Stimulated activated naive B cell treated with anti-CD40 and anti-IgM and Interleukin-4, amounts not matched to agents 10 μg/mL and 1 μg/mL and 100 μg/mL, for 72 hours (primary cell): Measurements from ENCODE around the gene CNBD2.
"Not testable (repeated sequence)": the region's sequence is repeated elsewhere in the genome, so short reads cannot be mapped to it uniquely, and the experiment has no call there.

Experiments
- ATAC-seq, 2 donors: fragments of 150-1000 bp; cut with Tn5 transposase; replicated peaks; 2 replicates each; pipeline ENCODE4 v1.10.0; 2021; ENCODE audit warnings: moderate library complexity in 1 of 2
- DNase-seq: peaks from one replicate; pipeline ENCODE4 v3.0.0; 2021
- H3K27ac Mint-ChIP-seq: one replicate; pipeline ENCODE4 v1.8.0; 2022; ENCODE audit warnings: mild to moderate bottlenecking, mixed read lengths
- H3K27me3 Mint-ChIP-seq, 2 donors: one replicate each; pipeline ENCODE4 v1.8.0; 2022; ENCODE audit warnings: mixed read lengths in 2 of 2
- H3K36me3 Mint-ChIP-seq, 2 donors: one replicate each; pipeline ENCODE4 v1.8.0; 2022; ENCODE audit warnings: mixed read lengths in 2 of 2, mild to moderate bottlenecking in 1 of 2
- H3K4me1 Mint-ChIP-seq, 2 donors: one replicate each; pipeline ENCODE4 v1.8.0; 2022; ENCODE audit warnings: mixed read lengths in 2 of 2, mild to moderate bottlenecking in 1 of 2
- H3K4me3 Mint-ChIP-seq, 2 donors: one replicate each; pipeline ENCODE4 v1.8.0; 2022; ENCODE audit warnings: mild to moderate bottlenecking in 2 of 2, mixed read lengths in 2 of 2, moderate library complexity in 1 of 2
- H3K9me3 Mint-ChIP-seq, 2 donors: one replicate each; pipeline ENCODE4 v1.8.0; 2022; ENCODE audit warnings: mixed read lengths in 2 of 2, mild to moderate bottlenecking in 1 of 2

Gene CNBD2

GRCh38 chr20:36068526-36068925 is 100.1 kb downstream of the CNBD2 start:
- DNase-seq, H3K4me3 Mint-ChIP-seq, ATAC-seq, H3K27ac Mint-ChIP-seq, H3K36me3 Mint-ChIP-seq, H3K9me3 Mint-ChIP-seq: not testable (repeated sequence)
- Mint-ChIP-seq H3K4me1 (peaks cover 4 to 20% of the 10 kb centered on the region in 2 donors), H3K27me3 (peaks cover 16 to 38% of the 10 kb centered on the region in 2 donors)

GRCh38 chr20:36070451-36070850 is 102.1 kb downstream of the CNBD2 start:
- DNase-seq (no peak), ATAC-seq (no peak)
- H3K27me3 Mint-ChIP-seq, result peaks cover 16 to 36% of the 10 kb centered on the region in 2 donors
- no peaks in the 10 kb centered on the region for H3K36me3 Mint-ChIP-seq
- H3K9me3 Mint-ChIP-seq, result no peaks in the 10 kb centered on the region
- H3K4me3 Mint-ChIP-seq, result no peak overlapping the region
- H3K4me1 Mint-ChIP-seq, result peaks cover 0 to 2% of the 10 kb centered on the region in 2 donors
- H3K27ac Mint-ChIP-seq, result no peak overlapping the region

DNA sequence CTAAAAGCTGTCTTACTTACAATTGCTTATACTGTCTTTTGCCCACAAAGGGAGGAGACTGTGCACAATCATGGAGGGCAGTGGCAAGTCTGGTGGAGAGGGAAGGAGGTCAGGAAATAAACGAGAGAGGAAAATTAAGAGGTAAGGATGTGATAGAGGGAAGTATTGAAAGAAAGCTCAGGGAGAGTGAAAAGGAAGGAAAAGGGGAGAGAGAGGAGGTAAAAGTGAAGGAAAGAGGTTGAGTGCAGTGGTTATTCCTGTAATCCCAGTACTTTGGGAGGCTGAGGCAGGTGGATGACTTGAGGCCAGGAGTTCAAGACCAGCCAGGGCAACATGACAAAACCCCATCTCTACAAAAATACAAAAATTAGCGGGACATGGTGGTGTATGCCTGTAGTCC is 103.5 kb downstream of the CNBD2 start:
- no peaks in the 10 kb centered on the region for H3K9me3 Mint-ChIP-seq
- peaks cover 21 to 42% of the 10 kb centered on the region in 2 donors for H3K27me3 Mint-ChIP-seq
- no peaks in the 10 kb centered on the region for H3K4me1 Mint-ChIP-seq
- H3K36me3 Mint-ChIP-seq, result no peaks in the 10 kb centered on the region
- H3K27ac Mint-ChIP-seq, result no peak overlapping the region
- no peak overlapping the region for H3K4me3 Mint-ChIP-seq
- ATAC-seq, result no peak
- DNase-seq, result no peak

DNA sequence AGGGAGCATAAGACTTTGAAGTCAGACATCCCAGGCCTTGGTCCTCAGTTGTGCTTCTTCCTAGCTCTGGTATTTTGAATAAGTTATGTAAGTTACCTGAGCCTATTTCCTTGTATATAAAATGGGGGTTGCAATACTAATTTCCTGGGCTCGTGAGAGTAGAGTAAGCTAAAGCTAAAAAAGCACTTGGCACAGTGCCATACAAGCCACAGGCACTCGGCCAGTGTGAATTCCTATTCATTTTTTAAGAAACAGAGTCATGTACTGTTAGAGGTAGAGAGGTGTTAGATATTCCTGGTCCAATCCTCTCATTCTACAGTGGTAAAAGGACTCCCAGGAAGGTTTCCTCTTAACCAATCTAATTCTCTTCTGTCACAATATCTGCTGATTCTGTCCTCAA is 106.6 kb downstream of the CNBD2 start:
- ATAC-seq (no peak), DNase-seq (no peak)
- Mint-ChIP-seq H3K27ac (no peak overlapping the region), H3K4me3 (no peak overlapping the region), H3K9me3 (no peaks in the 10 kb centered on the region), H3K36me3 (no peaks in the 10 kb centered on the region), H3K27me3 (peaks cover 36 to 54% of the 10 kb centered on the region in 2 donors), H3K4me1 (peaks cover 4% of the 10 kb centered on the region in 2 donors)

GRCh38 chr20:36077762-36078161 is 109.4 kb downstream of the CNBD2 start:
- H3K4me3 Mint-ChIP-seq, H3K9me3 Mint-ChIP-seq, DNase-seq, H3K36me3 Mint-ChIP-seq, ATAC-seq, H3K27ac Mint-ChIP-seq, H3K4me1 Mint-ChIP-seq: not testable (repeated sequence)
- H3K27me3 Mint-ChIP-seq, result peaks cover 25 to 35% of the 10 kb centered on the region in 2 donors

DNA sequence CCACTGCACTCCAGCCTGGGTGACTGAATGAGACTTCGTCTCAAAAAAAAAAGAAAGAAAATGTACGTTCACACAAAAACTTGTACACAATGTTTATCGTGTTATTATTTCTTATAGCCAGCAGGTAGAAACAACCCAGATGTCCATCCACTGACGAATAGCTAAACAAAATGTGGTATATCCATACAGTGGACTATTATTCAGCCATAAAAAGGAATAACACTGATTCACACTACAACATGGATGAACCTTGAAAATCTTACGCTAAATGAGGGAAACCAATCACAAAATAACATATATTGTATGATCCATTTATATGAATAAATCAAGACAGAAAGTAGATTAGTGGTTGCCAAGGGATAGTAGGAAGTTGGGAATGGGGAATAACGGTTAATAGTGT is 111.1 kb downstream of the CNBD2 start:
- H3K36me3 Mint-ChIP-seq, result no peaks in the 10 kb centered on the region
- no peak for ATAC-seq
- no peaks in the 10 kb centered on the region for H3K9me3 Mint-ChIP-seq

DNA sequence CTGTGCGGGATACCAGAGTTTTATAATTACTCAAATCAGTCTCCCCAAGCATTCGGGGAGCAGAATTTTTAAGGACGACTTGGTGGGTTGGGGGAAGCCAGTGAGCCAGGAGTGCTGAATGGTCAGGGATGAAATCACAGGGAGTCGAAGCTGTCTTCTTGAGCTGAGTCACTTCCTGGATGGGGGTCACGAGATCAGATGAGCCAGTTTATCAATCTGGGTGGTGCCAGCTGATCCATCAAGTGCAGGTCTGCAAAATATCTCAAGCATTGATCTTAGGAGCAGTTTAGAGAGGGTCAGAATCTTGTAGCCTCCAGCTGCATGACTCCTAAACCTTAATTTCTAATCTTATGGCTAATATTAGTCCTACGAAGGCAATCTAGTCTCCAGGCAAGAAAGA is 111.6 kb downstream of the CNBD2 start:
- H3K4me1 Mint-ChIP-seq, H3K36me3 Mint-ChIP-seq, H3K4me3 Mint-ChIP-seq, DNase-seq, ATAC-seq, H3K27ac Mint-ChIP-seq, H3K9me3 Mint-ChIP-seq: not testable (repeated sequence)
- peaks cover 29 to 37% of the 10 kb centered on the region in 2 donors for H3K27me3 Mint-ChIP-seq

More for the DNA sequence above, 111.1 kb downstream of the CNBD2 start:
- Mint-ChIP-seq H3K4me1 (peaks cover 4 to 5% of the 10 kb centered on the region in 2 donors), H3K27me3 (peaks cover 27 to 34% of the 10 kb centered on the region in 2 donors), H3K4me3 (no peak overlapping the region), H3K27ac (no peak overlapping the region)
- DNase-seq, result no peak
